Upper lobe of right lung (tissue), 1 donor: Measurements from ENCODE around the gene MRPL54. TPM values are rescaled to one million over a fixed set of nuclear protein-coding genes. Genes with fewer than 3 reads are reported as not detected.

Experiments
- ATAC-seq: fragments of 200-7000 bp; cut with Tn5 transposase; one replicate; pipeline ENCODE4 v1.9.1; 2020; ENCODE audit warnings: mild to moderate bottlenecking, moderate library complexity
- DNase-seq: peaks from one replicate; pipeline ENCODE4 v3.0.0-alpha.2; 2020
- H3K27ac ChIP-seq: fragments of 200-600 bp; one replicate; pipeline ENCODE4 v1.8.0; 2022
- H3K27me3 ChIP-seq: fragments of 200-600 bp; one replicate; pipeline ENCODE4 v1.8.0; 2022; ENCODE audit warnings: mild to moderate bottlenecking
- H3K36me3 ChIP-seq: fragments of 200-600 bp; one replicate; pipeline ENCODE4 v1.8.0; 2022
- H3K4me1 ChIP-seq: fragments of 200-600 bp; one replicate; pipeline ENCODE4 v1.8.0; 2022
- H3K4me3 ChIP-seq: fragments of 200-600 bp; one replicate; pipeline ENCODE4 v1.8.0; 2022; ENCODE audit warnings: mild to moderate bottlenecking
- H3K9me3 ChIP-seq: fragments of 200-600 bp; one replicate; pipeline ENCODE4 v1.8.0; 2022
- CTCF ChIP-seq: fragments of 200-600 bp; IDR thresholded peaks from one replicate; pipeline ENCODE4 v1.8.0; 2022; ENCODE audit warnings: antibody characterized with exemption
- intact Hi-C: fragments of 100-400 bp; cut with DNase I; formaldehyde crosslinking; loops from one replicate; pipeline ENCODE4 v1.11.0; 2022
- total RNA-seq: library from RNA; stranded (reverse); fragmentation: NEBNext Ultra II Directional; extraction: Animal tissue kit (Norgen Biotek cat#: 25700); gene quantifications from one replicate; pipeline ENCODE4 v1.2.1, GENCODE V29; 2021
- donor health status: DM: no; HTN: yes; CAD: no; lungs with severe emphysema.

Gene MRPL54
- total RNA-seq, 1 donor from 2014 or later: 59.7 TPM

GRCh38 chr19:3807574-3808354 is 45.3 kb downstream of the MRPL54 start:
- no peak for TF ChIP-seq CTCF
- no peak for ATAC-seq

DNA sequence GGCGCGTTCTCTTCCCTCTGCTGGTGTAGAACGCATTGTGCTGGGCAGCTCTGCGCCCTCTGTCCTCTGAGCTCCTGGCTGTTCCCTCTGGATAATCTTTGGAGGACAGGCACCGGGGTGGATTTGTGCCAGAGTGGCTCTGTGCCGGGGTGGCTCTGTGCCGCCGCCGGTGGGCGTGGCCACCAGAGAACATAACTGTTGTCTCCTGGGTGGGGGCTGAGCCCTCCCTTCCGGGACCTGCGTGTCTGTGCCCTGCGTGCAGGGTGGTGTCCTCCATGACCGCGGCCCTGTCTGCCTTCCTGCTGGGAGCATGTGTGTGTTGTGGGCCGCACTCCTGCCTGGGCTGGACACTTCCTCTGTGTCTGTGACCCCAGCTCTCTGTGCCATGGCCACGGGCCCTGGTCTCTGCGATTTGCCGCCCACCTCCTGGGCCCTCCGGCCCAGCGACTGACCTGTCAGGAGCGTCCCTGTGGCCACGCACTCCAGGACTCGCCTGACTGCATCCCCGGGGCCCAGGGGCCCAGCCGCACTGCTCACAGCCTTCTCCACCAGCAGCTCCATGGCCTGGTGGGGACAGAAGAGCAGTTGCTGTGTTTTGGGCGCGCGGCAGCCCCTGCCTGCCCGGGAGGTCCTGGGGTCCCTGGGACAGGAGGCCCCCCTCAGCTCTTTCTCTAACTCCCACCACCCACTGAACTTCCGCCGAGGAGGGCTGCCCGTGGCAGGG is 46.1 kb downstream of the MRPL54 start:
- peaks cover 6% of the 10 kb centered on the region for H3K27me3 ChIP-seq
- no peak for TF ChIP-seq CTCF
- peak overlapping the region; percentile 63 for H3K27ac ChIP-seq
- H3K4me3 ChIP-seq: no peak overlapping the region
- no peaks in the 10 kb centered on the region for H3K36me3 ChIP-seq
- no peak for DNase-seq
- peaks cover 15% of the 10 kb centered on the region for H3K4me1 ChIP-seq
- peak; percentile 22 for ATAC-seq
- no peaks in the 10 kb centered on the region for H3K9me3 ChIP-seq
- intact Hi-C loops: no loop called here

More at GRCh38 chr19:3807574-3808354, 45.3 kb downstream of the MRPL54 start:
- Histone ChIP-seq H3K4me3 (no peak overlapping the region), H3K36me3 (no peaks in the 10 kb centered on the region), H3K27ac (no peak overlapping the region), H3K4me1 (peaks cover 7% of the 10 kb centered on the region), H3K27me3 (peaks cover 6% of the 10 kb centered on the region), H3K9me3 (no peaks in the 10 kb centered on the region)
- no peak for DNase-seq
- intact Hi-C loops: no loop called here

DNA sequence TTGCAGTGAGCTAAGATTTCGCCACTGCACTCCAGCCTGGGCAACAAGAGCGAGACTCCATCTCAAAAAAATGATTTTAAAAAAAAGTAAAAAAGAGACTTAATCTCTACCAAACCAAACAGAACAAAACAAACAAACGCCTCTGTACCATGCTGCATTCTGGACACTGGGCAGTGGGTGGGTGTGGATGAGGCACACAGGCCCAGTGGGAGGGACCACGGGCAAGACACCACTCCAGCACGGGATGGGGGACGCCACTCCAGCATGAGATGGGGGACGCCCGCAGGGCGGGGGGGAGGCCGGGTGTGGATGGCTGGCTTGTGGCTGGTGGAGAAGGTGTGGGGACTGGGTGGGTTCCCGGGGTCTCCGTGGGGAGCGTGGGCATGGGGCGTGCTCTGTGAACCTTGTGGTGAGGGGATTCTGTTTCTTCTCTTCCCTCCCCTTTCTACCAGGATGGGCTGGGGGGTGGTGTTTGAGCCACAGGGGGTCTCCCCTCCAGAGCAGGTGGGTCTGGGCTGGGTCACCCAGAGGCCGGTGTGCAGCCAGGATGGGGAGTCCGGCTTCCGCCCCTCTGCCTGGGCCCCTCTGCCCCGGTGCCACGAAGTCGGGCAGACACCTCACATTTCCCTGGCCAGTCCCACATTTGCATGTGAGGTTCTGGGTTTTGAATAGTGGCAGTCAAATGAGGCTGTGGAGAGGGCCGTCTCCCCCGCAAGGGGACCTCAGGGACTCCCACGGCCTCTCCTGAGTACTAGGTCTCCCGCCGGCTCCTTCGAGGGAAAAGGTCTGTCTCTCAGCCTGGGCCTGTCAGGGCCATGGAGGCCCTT is 47.6 kb downstream of the MRPL54 start:
- H3K4me3 ChIP-seq: no peak overlapping the region
- no peaks in the 10 kb centered on the region for H3K36me3 ChIP-seq
- H3K4me1 ChIP-seq: peaks cover 17% of the 10 kb centered on the region
- H3K27me3 ChIP-seq: no peaks in the 10 kb centered on the region
- no peak for DNase-seq
- peak overlapping the region; percentile 11 for H3K27ac ChIP-seq
- no peak for ATAC-seq
- TF ChIP-seq CTCF: no peak
- H3K9me3 ChIP-seq: no peaks in the 10 kb centered on the region
- intact Hi-C loops: no loop called here

DNA sequence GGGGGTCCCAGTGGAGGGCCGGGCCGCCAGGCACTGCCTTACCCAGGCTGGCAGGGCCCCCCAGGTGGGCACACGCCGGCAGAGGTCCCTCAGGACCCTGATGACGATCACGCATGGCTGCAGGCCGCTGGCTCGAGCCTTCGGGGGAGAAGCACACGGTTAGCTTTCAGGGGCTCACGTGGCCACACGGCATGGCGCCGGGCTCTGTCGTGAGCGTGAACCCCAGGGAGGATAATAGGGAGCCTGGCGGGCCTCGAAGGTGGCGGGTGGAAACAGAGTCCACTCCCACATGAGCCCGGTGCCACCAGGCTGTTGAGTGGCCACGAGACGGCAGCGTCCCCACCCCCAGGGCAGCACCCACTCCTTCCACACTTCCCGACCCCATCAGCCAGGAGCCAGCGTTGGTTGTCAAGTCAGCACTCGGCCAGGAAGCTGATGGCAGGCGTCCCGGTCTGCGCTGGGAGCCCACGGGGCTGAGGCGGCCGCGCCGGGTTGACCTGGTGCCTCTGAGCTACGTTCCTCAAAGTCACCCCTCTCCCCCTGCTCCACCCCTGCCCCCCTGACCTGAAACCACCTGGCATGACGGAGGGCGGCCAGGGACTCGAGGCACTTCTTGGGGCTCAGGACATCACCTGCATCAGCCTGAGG is 48.4 kb downstream of the MRPL54 start:
- no peak for TF ChIP-seq CTCF
- H3K4me3 ChIP-seq: no peak overlapping the region
- no peaks in the 10 kb centered on the region for H3K36me3 ChIP-seq
- peaks cover 17% of the 10 kb centered on the region for H3K4me1 ChIP-seq
- H3K27ac ChIP-seq: peak overlapping the region; percentile 72
- no peaks in the 10 kb centered on the region for H3K9me3 ChIP-seq
- H3K27me3 ChIP-seq: no peaks in the 10 kb centered on the region
- ATAC-seq (no peak), DNase-seq (no peak)
- intact Hi-C loops: no loop called here
